ENCODE results near the gene CHRM1.

Gene CHRM1

GRCh38 chr11:62934496-62934785 lies 13.3 kb upstream of the CHRM1 start:
- H3K4me1 Mint-ChIP-seq = peaks cover 13% of the 10 kb centered on the region
- DNase-seq = no peak
- H3K4me3 Mint-ChIP-seq = no peak overlapping the region
- H3K36me3 Mint-ChIP-seq (ENCODE audit: low read depth) = no peaks in the 10 kb centered on the region
- H3K27me3 Mint-ChIP-seq (ENCODE audit: low read depth, poor library complexity) = peaks cover 45% of the 10 kb centered on the region
- peaks cover 16% of the 10 kb centered on the region for H3K9me3 Mint-ChIP-seq
- TF ChIP-seq CTCF (IDR thresholded peaks at IDR 0.05) = no peak
- no peak overlapping the region for H3K27ac Mint-ChIP-seq

GRCh38 chr11:62933750-62934495 lies 12.8 kb upstream of the CHRM1 start:
- Mint-ChIP-seq H3K9me3 (peaks cover 11% of the 10 kb centered on the region), H3K4me3 (no peak overlapping the region), H3K4me1 (peaks cover 18% of the 10 kb centered on the region), H3K27me3 (ENCODE audit: low read depth, poor library complexity) (peaks cover 50% of the 10 kb centered on the region), H3K36me3 (ENCODE audit: low read depth) (no peaks in the 10 kb centered on the region), H3K27ac (no peak overlapping the region)
- no peak for DNase-seq
- TF ChIP-seq CTCF (IDR thresholded peaks at IDR 0.05) = no peak

GRCh38 chr11:62933285-62933684 lies 12.1 kb upstream of the CHRM1 start:
- TF ChIP-seq CTCF (IDR thresholded peaks at IDR 0.05) = no peak
- H3K27ac Mint-ChIP-seq = no peak overlapping the region
- peaks cover 7% of the 10 kb centered on the region for H3K9me3 Mint-ChIP-seq
- H3K36me3 Mint-ChIP-seq (ENCODE audit: low read depth) = no peaks in the 10 kb centered on the region
- no peak overlapping the region for H3K4me3 Mint-ChIP-seq
- peaks cover 25% of the 10 kb centered on the region for H3K4me1 Mint-ChIP-seq
- no peak for DNase-seq
- H3K27me3 Mint-ChIP-seq (ENCODE audit: low read depth, poor library complexity) = peaks cover 57% of the 10 kb centered on the region

- DNase-seq = no peak
- TF ChIP-seq CTCF (IDR thresholded peaks at IDR 0.05) = no peak
- H3K27me3 Mint-ChIP-seq (ENCODE audit: low read depth, poor library complexity) = peaks cover 73% of the 10 kb centered on the region
- no peak overlapping the region for H3K27ac Mint-ChIP-seq
- H3K9me3 Mint-ChIP-seq = no peaks in the 10 kb centered on the region
- no peak overlapping the region for H3K4me3 Mint-ChIP-seq
- H3K4me1 Mint-ChIP-seq = peaks cover 36% of the 10 kb centered on the region
- no peaks in the 10 kb centered on the region for H3K36me3 Mint-ChIP-seq (ENCODE audit: low read depth)
These were observed 10.5 kb upstream of the CHRM1 start for GRCh38 chr11:62931499-62932278.

GRCh38 chr11:62930666-62931065 lies 9.5 kb upstream of the CHRM1 start:
- H3K27me3 Mint-ChIP-seq (ENCODE audit: low read depth, poor library complexity) = peaks cover 79% of the 10 kb centered on the region
- no peak for TF ChIP-seq CTCF (IDR thresholded peaks at IDR 0.05)
- H3K4me3 Mint-ChIP-seq = no peak overlapping the region
- no peaks in the 10 kb centered on the region for H3K36me3 Mint-ChIP-seq (ENCODE audit: low read depth)
- no peak for DNase-seq
- H3K9me3 Mint-ChIP-seq = peaks cover 1% of the 10 kb centered on the region
- H3K4me1 Mint-ChIP-seq = peaks cover 43% of the 10 kb centered on the region
- H3K27ac Mint-ChIP-seq = no peak overlapping the region

Measured in nephron progenitor cell (in vitro differentiated cells).